HG02623 (cell line): Measurements from ENCODE around the gene HUNK.
"Not testable (repeated sequence)": the region's sequence is repeated elsewhere in the genome, so short reads cannot be mapped to it uniquely, and the experiment has no call there.

ENCODE experiments used
- ATAC-seq: cut with Tn5 transposase; IDR thresholded peaks from one replicate; pipeline ENCODE4 v1.9.1; 2021; ENCODE audit warnings: moderate library complexity; ENCODE audit not compliant: unreplicated experiment

The HUNK gene

DNA sequence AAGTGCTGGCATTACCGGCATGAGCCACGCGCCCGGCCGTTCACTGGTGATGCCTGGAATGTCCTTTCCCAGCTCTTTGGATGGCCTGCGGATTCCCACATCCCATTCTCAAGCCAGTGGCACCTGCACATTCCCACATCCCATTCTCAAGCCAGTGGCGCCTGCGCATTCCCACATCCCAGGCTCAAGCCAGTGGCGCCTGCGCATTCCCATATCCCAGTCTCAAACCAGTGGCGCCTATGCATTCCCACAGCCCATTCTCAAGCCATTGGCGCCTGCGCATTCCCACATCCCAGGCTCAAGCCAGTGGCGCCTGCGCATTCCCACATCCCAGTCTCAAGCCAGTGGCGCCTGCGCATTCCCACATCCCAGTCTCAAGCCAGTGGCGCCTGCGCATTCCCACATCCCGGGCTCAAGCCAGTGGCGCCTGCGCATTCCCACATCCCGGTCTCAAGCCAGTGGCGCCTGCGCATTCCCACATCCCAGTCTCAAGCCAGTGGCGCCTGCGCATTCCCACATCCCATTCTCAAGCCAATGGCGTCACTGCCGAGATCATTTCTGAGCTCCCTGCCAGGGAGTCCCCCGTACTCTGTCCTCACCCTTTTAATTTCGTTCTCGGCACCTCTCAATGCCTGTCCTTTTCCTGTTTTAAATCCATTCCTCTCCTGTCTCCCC is 74.2 kb downstream of the HUNK start:
- not testable (repeated sequence) for ATAC-seq

DNA sequence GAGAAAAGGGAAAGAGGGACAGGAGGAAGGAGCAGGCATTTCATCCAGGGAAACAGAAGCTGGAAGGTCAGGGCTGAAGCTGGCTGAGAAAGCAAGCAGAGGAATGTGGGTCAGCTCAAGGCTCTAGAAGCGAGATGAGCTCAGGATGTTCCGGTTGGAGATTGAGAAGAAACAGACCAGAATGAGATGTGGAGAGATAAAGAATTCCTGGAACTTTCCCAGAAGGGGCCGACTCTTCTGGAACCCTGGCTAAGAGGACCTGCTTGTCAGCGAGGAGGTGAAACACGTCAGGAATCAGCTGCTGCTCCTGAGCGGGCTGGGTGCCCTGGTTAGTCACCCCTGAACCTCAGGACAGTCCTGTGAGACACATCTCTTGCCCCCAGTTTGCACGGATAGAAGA is 75.9 kb downstream of the HUNK start:
- ATAC-seq, result no peak

DNA sequence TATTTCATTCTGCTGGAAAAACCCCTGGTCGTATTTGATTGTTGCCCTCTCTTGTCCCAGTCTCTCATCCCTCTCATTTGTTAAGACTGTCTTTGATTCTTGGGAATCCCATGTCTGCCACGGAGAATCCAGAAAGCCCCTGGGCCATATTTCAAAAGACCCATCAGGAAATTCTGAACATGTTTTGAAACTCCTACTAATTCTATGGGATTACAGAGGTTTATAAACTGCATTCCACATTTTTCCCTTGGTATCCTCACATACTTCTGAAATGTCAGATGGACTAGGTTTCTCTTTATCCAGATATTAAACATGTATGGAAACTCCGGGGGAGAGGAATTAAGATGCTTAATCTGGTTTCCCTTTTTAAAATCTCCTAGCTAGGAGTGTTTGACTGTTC is 80.0 kb downstream of the HUNK start:
- no peak for ATAC-seq

DNA sequence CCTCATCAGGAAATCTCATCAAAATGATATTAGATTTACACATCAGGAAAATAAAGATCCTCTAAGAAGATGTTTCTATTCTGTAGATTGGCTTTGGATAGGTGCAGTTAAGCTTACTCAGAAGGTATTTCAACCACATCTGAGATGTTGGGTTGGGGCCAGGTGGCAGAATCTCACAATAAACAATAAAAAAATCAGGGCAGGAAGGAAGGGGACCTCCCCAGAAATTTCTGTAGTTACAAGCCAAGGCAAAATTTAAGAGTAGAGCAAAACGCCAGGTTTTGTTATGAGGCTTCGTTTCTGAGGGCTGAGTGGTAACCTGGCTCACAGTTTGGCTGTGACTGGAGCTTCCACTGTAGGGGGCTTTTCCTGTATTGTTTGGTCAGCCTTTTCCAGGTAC is 84.8 kb downstream of the HUNK start:
- no peak for ATAC-seq

DNA sequence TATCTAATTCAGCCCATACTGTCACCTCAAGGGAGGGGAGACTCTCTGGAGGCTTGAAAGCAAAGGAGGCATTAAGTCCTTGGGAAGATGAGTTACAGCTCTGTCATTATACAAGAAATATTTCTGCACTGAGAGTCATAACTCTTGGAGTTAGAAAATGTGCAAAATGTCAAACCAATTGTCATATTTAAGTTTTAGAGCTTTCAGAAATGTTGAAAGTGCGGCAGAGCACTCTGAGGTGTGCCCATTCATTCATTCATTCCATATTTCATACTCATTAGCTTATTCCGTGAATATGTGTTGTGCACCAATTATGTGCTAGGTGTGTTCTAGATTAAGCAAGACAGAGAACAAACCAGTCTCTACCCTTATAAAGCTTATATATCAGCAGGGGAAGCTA is 87.1 kb downstream of the HUNK start:
- no peak for ATAC-seq

DNA sequence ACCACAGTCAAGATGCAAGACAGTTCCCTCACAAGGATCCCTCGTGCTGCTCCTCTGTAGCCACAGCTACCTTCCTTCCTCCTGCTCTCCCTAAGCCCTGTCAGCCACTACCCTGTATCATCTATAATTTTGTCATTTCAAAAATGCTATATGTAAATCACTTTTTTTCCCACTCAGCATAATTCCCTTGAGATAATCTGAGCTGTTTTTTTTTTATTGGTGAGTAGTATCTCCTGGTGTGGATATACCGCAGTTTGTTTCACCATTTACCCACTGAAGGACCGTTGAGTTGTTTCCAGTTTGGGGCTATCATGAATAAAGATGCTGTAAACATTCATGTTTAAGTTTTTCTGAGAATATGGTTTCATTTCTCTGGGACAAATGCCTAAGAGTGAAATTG is 88.2 kb downstream of the HUNK start:
- no peak for ATAC-seq

DNA sequence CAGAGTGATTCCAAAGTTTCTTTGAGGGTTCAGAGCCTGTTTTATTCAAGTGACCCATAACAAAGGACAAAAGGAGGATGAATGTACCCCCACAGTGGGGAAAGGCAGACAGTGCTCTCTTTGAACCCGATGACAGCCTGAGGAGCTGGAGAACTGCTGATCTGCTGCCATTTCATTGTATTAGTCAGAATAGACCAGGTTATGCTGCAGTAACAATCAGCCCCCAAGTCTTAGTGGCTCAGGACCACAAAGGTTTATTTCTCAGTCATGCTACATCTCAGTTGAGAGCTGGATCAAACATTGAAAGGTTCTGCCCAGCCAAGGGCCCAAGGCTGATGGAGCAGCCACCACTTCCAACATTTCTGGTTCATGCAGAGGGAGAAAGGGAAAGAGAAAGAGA is 88.9 kb downstream of the HUNK start:
- no peak for ATAC-seq

DNA sequence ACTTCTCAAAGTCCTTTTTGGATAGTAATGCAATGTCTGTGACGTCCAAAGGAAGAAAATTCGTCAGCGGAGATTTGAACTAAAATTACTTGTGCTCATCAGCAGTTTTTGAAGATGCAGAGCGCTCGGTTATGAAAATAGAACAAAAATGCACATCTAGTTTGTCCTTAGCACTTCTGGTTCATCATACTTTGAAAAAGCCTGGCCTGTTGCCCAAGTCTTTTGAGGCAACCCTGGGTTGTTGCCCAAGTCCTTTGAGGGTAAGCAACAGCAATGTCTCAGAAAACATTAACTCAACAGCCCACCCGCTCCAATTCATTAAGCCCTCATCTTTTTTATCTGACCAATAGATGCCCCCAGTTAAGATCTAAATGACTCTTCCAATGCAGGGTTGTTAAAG is 91.9 kb downstream of the HUNK start:
- ATAC-seq, result no peak

DNA sequence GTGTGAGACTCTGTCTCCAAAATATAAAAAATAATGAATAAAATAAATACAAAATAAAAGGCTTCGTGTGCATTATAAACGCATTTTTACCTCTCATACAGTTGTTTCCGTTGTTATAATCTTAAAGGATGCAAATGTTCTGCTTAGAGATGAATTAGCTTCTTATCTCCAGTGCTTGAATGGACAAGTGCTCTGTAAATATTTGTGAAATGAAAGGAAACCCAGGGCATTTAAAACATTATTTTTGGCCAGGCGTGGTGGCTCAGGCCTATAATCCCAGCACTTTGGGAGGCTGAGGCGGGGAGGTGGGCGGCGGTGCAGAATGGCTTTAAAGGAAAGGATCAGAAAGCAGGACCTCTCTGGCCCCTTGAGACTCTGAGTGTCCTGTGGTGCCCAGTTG is 94.5 kb downstream of the HUNK start:
- ATAC-seq, result no peak

DNA sequence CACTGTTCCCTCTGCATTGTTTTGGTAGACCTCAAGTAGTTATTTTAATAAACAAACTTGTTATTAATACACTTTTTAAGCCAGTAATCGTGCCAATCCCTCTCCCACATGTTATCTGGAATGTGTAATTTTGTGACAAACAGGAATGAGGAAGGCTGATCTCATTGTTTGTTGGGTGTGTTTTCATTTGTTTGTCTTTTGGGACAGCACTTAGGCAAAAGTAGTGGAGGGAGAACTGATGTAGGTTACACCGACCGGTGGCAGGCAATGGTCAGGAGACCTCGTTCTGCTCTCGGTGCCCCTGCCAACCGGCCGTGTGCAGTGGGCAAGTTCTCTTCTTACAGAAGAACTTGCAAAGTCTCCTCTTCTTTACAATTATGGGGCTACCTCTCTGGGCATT is 99.8 kb downstream of the HUNK start:
- ATAC-seq, result no peak

DNA sequence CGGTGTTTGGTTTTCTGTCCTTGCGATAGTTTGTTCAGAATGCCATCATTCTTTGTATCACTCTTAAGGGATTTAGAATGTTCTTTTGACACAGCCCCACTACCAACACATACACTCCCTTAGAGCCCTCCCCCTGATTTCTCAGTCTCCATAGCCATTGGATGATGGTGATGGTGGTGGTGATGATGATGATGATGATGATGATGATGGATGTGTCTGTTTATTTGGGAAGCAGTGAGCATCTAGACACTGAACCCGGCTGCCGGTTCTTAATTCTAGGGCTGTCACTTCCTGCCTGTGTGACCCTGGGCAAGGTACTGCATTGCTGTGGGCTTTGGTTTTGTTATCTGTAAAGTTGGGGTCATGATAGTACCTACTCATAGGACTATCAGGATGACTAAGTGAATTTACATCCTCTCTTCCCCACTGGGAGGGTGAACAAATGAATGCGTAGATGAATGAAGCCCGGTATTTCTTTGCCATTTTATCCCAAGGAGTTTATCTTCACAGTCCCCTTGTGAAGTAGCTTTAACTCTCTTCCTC is 100.7 kb downstream of the HUNK start:
- ATAC-seq, result no peak

DNA sequence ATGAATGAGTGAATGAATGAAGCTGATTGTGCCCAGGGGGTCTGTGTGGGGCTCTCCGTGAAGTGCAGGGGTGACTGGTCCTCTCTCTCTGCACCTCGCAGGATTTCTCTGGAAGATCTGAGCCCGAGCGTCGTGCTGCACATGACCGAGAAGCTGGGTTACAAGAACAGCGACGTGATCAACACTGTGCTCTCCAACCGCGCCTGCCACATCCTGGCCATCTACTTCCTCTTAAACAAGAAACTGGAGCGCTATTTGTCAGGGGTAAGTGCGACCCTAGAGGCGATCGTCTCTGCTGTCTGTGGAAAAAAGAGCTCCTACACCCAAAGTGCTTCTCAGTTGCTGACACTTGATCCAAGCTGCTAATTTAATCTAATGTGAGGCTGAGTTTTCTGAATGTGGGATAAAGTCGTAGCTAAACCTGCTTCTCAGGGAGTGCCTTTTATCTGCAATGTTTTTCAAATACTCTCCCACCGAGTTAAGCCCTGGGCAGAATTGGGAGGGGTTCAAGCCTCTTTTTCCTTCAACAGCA is 101.7 kb downstream of the HUNK start:
- ATAC-seq, result no peak

DNA sequence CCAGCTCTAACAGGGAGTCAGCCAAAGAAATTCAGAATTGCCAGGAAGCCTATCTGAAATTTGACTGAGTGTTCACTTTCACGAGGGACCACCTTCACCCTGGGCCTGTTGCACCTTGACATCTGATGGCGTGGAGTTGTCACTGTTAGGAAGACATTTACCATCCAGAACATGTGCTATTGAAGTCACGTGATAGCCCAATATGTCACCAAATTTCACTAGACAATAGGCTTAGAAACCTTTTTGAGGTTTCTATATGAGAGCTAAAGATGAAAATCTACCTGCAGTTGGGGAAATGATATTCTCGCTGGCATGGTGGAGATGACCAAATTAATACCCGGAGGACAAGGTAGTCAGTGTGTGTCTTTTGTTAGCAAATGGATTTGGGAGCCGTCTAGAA is 102.7 kb downstream of the HUNK start:
- ATAC-seq, result no peak

DNA sequence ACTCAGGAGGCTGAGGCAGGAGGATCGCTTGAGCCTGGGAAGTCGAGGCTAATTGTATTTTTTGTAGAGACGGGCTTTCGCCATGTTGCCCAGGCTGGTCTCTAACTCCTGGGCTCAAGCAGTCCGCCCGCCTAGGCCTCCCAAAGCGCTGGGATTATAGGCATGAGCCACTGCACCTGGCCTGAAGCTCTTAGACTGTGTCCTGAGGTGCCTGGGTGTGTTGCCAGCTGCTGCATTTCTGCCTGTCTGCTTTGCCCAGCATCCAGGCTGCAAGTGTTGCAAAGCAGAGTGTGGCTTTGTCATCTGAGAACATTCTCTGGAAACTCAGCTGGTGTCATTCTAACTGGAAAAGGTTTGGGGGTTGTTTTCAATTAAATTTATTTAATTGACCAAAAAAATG is 105.0 kb downstream of the HUNK start:
- ATAC-seq, result no peak

DNA sequence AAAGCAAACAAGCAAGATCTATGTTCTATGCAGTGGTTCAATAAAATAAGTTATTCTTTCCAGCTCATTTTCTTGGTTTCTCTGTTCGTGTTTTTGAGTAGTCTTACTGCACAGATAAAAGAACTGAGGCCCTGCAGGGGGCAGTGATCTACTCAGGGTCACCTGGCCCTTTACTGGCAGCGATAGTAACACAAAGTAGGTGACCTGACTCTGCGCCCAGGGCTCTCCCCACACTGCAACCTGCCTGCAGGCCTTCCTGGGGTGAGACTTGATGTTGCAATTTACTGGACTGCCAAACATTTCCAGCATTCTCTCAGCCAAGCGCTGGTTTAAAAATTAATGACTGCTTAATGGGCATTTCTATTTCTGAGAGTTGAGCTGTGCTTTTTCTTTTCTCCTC is 110.3 kb downstream of the HUNK start:
- no peak for ATAC-seq

DNA sequence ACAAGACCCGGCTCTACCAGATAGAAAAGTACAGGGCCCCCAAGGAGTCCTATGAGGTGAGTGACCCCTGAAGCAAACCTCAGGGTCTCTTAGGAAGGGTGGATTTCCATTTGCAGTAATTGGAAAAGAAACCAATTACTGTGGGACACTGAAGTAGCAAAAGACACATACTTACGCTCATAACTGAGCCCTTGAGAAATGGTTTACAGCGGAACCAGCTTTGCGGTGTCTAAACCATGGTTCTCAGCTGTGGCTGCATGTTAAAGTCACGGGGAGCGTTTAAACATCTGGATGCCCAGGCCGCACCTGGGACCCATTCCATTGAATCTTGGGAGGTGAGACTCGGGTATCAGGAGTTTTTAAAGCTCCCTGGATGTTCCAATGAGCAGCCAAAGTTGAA is 110.7 kb downstream of the HUNK start:
- no peak for ATAC-seq

DNA sequence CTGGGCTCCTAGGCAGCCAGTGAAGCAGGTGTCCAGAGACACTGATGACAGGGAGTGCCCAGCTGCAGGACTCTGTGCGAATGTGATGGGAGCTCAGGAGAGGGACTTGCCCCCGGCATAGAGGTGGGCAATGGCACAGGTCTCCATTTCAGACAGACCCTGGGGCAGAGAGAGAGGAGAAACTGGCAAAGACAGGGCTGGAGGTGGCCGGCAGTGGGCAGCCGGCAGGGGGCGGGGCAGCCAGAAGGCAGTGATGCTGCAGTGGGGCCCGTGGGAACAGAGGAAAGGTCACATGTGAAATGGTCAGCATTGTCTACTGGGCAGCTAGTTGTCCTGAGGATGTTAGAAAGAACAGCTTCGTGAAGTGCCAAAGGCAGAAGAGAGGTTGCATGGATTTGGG is 112.6 kb downstream of the HUNK start:
- ATAC-seq, result no peak

DNA sequence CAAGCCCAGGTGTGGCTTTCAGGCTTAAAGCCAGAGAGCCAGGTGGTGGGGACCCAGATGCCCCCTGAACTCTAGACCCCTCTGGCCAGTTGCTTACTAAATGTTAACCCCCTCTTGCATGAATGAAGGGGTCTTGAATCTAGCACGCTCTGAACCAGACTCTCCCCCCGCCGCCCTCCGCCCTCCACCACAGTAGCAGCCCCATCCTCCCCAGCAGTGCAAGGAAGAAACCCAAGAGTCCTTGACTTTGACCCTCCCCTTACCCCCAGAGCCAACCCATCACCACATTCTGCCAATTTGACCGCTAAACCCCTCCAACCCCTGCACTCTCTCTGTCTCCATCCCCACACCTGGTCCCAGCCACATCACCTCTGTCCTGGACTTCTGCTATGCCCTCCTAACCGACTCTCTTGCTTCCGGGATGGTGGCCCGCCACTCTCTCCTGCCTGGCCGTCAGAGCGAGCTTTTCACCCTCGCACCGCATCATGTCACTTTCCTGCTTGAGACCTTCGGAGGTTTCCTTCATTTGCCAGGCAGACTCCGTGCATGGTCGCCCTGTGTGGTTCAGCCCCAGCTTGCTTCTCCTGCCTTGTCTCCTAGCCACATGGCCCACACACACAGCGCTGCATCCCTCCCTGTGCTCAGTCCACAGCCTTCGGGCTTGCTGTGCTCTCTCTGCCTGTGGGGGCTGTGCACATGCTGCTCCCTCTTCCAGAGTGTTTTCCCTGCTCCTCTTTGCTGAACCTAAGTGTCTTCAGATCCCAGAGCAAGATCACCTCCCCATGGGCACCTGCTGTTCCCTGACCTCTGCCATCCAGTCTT is 113.4 kb downstream of the HUNK start:
- no peak for ATAC-seq

DNA sequence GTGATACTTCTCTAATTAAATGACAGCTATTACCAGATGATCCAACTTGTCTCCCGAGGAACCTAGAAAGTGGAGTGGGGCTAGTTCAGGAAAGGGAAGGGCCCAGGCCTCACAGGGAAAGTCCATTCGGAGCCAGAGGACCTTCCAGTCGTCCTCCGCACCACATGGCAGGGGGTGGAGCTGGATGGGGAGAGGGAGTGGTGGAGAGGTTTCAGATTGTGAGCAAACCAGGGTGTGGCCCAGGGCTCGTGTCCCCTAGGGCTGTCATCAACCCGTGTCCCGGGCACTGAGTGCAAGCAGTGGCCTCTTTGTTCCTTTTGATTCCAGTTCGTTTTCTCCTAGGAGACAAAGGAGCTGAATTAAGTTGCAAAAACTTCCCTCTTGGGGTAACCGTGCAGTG is 114.9 kb downstream of the HUNK start:
- ATAC-seq, result no peak

DNA sequence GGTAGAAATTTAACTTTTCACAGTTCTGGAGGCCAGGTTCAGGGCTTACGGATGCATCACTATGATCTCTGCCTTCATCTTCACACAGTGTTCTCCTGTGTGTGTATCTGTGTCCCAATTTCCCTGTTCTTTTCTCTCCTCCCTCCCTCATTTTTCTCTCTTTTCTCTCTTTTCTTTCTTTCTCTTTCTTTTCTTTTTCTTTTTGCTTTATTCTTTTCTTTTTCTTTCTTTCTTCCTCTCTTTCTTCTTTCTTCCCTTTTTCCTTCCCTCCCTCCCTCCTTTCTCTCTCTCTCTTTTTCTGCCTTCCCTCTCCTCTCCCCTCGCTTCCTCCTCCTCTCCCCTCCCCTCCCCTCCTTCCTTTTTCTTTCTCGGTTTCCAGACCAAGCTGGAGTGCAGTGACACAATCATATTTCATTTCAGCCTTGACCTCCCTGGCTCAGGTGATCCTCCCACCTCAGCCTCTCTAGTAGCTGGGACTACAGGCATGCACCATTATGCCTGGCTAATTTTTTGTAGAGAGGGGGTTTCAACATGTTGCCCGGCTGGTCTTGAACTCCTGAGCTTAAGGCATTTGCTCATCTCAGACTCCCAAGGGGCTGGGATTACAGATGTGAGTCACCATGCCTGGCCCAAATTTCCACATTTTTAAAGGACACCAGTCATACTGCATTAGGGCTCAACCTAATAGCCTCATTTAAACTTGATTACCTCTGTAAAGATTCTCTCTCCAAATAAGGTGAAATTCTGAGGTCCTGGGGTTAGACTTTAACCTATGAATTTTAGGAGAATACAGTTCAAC is 115.9 kb downstream of the HUNK start:
- no peak for ATAC-seq
